HG03432 (cell line): ENCODE results near the gene RHBDL1.
"Not testable (repeated sequence)": the region's sequence is repeated elsewhere in the genome, so short reads cannot be mapped to it uniquely, and the experiment has no call there.

ENCODE experiments used
- ATAC-seq: cut with Tn5 transposase; IDR thresholded peaks from one replicate; pipeline ENCODE4 v1.9.1; 2021; ENCODE audit warnings: mild to moderate bottlenecking, moderate library complexity; ENCODE audit not compliant: unreplicated experiment

RHBDL1 gene

DNA sequence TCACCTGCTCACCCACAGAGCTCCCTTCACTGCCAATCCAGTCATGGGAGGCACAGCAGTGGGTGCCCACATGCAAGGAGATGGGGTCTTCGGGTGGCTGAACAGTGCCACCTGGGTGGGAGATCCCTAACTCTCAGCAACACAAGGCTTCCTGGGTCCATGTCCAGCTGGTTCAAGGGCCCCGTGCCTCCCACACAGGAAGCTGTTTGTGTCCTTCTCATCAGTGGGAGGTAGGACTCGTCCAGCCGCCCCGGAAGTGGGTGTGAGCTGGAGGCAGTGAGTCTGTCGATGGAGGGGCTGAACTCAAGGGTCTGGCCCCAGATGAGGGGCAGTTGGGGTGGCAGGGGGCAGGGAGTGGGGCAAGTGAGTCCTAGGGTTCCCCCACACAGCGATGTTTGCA is 28.6 kb downstream of the RHBDL1 start:
- ATAC-seq, result no peak

DNA sequence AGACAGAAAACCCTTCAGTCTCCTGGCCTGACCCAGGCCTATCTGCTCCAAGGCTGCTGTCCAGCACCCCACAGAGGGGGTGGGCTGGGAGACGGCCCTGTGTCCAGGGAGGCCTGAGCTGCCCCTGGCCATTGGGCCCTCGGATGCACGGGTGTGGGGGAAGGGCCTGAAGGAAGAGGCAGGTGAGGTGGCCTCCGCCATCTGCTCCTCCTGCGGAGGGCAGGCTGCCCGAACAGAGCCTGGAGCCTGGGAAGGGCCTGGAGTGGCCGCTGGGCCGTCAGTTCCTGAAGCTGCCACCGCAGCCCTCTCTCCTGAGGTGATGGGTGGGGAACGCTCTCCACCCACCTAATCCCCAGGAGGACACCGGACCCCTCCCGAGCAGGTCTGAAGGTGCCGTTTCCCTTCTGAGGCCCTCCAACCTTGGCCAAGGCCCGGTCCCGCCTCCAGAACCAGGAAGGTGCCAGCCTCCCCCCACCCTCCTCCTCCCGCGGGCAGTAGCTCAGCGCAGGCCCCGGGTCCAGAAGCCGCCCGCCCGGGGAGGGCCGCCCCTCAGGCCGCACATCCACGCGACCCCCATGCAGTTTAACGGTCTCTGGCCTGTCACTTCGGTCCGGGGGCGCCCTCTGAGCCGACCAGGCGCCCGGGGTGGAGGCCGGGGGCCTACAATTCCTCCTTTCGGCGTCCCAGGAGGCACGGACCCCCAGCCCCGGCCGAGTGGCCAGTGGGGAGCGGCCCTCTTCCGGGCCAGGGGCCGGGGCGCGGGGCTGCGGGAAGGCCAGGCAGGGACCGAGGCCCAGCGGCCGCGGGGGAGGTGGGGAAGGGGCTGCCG is 29.3 kb downstream of the RHBDL1 start:
- ATAC-seq, result no peak

DNA sequence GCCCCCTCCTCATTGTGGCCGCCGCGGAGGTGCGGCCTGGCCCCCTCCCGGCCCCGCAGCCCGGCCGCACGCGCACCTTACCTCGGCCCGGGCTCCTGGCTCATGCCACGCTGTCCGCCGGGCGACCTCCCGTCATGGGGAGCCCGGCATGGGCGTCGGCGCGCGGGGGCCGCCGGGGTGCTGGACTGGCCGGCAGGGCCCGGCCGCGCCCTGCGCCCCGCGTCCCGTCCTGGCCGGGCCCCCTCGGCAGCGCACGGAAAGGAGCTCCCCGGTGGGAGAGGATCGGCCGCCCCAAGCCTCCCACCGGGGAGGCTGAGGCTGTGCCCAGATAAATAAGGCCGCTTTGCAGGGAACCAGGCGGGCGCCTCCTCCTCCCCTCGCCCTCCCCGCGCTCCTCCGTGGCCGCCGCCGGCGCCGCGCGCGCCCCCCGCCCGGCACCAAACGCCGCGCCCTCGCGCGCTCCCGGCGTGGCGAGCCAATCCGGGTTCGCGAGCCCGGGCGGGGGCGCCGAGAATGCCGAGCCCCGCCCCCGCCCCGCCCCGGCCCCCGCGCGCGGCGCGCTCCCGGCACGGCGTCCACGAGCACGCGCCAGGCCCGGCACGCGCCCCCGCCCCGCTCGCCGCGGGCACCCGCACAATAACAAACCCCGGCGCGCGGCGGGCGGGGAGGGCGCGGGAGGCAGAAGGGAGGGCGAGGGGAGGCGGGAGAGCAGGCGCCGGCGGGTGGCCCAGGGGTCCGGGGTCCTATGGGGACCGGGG is 30.1 kb downstream of the RHBDL1 start, which contains the start of gene FBXL16:
Gene FBXL16, minus strand, starts transcription at position 371 of the 758 bp plus-strand sequence. CDS start 8,396 bp downstream, outside the sequence.
- ATAC-seq, result no peak

DNA sequence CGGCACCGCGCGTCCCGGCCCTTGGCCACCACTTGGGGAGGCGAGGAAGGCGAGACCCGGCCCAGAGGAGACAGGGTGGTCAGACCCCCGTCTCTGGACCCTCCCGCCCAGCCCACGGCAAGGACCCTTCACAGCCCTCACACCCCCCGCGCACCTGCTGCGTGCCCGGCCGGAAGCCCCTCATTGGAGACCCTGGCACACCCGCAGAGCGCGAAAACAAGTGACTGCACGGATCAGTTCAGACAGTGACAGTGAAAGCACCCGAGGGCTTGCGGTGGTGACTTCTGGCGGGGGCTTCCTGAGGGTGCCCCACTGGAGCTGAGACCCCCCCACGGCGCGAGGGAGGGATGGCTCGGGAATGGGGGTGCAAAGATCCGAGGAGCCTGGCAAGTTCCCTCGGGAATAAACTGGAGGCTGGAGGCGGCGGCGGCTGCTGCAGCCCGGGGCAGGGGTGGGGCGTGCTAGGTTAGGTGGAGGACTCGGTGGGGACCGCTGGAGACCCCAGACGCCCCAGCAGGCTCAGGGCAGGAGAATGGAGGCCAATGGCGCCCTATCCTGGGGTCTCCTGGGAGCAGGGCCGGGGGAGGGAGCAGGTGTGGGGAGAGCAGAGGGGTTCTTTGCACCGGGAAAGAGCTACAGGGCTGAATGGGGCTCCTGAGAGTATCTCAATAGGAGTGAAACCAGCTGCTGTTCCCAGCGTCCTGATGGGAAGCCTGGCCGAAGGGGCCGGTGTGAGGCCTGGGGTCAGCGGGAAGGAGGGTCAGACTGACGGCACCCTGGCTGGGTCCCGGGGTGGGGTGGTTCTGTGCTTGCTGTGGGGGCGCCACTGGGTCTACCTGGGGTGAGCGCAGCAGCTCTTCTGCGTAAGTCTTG is 31.0 kb downstream of the RHBDL1 start:
- no peak for ATAC-seq

DNA sequence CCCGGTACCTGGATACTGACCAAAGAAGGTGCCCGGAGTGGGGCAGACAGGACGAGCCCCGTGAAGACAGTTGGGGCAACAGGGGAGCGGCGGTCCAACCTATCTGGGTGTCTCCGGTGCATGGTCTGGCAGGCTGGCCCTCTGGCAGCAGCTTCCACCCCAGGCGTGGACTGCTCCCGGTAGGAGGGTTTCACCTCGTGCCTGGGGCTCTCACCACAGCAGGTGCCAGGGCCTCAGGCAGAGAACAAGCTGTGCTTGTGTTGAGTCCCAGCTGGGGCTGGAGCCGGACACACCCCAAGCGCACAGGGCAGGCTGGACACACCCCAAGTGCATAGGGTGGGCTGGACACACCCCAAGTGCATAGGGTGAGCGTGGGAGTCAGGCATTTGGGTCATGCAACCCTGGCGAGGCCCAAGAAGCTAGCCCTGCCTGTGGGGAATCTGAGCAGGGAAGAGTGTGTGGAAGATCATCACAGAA is 31.6 kb downstream of the RHBDL1 start:
- no peak for ATAC-seq

DNA sequence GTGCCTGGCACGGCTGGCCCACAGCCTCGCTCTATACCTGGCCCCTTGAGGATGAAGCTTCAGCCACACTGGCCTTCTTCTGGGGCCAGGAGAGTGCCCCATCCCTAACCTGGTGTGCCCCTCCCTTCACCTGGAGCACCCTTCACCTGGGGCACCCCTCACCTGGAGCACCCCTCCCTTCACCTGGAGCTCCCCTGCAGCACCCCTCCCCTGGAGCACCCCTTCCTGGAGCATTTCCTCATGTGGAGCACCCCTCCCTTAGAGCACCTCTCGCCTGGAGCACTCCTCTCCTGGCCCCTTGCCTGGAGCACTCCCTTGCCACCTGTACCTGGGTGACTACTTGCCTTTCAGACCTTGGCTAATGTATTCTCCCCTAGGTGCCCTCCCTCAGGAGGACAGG is 32.5 kb downstream of the RHBDL1 start:
- ATAC-seq, result no peak

DNA sequence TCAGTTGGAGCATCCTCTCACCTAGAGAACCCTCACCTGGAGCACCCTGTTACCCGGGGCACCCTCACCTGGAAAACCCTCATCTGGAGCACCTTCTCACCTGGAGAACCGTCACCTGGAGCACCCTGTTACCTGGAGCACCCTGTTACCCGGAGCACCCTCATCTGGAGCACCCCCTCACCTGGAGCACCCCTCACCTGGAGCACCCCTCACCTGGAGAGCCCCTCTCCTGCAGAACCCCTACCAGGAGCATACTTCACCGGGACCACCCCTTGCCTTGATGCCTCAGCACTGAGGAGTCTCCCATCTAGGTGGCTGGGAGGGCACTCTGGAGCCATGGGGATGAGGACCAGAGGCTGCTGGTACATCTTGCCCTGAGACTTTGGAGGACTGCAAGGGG is 33.5 kb downstream of the RHBDL1 start:
- no peak for ATAC-seq

DNA sequence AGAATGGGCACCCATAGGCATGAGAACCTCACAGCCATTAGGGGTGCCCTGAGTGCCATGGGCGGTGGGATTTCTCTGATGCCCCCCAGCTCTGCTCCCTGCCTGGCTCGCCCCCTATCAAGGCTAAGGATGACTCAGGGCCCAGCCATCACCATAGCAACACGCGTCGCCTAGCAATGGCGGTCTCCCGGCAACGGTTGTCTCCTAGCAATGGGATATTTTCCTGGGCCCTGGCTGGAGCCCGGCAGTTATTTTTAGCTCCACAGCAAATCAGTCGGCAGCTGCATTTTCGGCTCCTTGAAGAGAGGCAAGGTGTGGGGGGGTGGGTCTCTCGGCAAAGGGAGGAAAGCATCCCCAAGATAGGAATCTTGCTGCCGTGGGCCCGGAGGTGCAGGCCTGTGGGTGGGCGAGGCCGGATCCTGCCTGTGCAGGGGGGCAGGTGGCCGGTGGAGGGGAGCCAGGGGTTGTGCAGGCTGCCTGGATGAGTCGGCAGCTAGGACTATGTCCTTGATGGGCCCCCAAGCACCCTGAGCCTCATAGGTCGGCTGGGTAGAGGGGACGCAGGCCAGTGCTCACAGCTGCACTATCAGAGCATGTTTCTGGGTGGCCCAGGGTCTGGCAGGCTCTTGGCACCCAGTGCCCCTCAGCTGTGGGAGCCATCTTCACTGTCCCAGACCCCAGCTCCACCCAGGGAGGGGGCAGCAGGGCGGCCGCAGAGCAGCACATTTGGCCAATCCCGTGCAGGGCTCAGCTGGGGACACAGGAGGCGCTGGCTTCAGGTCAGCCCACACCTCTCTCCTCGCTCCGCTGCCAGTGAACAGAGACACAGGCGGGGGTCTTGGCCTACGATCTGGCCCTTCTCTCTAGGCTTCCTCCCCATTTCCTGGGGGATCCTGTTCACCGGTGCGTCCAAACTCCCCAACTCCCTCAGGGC is 34.4 kb downstream of the RHBDL1 start:
- ATAC-seq, result no peak

DNA sequence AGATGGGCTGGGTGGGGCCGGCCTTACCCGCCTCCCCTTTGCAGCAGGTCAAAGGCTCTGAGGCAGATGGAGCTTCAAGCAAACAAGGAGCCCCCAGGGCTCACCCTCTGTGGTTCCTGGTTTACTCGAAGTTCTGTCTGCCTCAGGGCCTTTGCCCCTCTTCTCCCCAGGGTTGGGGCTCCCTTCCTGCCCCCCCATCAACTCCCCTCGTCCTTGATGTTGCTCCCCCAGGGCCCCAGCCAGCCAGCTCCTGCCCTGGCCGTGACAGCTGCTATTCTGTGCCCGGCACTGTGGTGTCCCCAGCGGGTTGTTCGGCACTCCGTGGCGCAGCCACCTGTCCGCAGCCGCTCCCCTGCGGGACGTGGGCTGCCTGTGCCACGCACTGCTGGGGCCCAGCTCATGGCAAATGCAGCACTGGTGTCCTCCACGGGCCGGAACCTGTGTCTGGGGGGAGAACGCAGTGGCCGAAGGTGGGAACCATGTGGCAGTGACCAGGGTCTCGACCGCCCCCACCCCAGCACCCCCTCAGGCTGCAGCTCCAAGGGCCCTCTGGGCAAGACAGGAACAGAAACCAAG is 35.1 kb downstream of the RHBDL1 start:
- ATAC-seq, result no peak

DNA sequence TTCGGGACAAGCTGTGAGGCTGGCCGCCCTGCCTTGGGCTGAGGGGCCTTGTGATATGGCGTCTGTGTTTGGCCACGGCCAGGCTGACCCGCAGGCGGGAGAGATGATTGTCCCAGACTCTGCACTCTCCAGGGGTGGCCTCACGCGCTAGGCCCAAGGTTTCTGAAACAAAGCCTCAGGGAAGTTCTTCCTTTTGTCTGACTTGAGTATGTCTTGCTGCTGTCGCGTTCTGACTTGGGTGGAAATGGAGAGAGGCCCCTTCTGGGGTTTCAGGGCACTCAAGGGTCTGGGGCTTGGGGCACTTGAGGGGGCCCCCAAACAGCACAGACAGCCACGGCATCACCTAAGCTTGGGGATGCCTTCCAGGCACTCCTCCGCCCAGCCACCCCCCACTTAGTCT is 35.6 kb downstream of the RHBDL1 start:
- ATAC-seq, result no peak

DNA sequence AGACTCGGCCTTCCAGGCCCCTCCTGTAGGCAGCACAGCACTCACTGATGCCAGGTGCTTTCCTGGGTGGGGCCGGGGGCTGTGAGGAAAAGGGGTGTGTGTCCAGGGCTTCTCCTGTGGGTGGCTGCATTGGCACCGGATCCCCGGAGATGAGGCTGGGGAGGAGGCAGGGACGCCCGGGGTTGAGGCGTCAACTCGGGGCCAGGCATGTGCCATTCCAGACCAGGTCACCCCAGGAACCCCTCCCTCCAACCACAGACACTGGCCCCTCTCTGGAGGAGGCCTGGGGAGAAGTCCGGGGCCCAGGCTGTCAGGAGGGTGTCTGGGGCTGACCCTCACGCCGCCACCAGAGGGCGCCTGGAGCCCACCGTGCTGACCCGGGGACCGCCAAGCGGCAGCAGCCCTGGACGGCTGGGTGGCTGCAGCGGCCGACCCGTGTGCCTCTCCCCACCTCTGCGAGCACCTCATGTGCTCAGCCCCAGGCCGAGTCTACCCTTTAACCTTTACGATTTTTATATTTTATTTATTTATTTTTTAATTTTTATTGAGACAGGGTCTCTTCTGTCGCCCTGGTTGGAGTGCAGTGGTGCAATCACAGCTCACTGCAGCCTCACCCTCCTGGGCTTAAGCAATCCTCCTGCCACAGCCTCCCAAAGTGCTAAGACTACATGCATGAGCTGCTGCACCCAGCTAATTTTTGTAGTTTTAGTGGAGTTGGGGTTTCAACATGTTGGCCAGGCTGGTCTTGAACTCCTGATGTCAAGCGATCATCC is 36.3 kb downstream of the RHBDL1 start:
- ATAC-seq, result no peak

DNA sequence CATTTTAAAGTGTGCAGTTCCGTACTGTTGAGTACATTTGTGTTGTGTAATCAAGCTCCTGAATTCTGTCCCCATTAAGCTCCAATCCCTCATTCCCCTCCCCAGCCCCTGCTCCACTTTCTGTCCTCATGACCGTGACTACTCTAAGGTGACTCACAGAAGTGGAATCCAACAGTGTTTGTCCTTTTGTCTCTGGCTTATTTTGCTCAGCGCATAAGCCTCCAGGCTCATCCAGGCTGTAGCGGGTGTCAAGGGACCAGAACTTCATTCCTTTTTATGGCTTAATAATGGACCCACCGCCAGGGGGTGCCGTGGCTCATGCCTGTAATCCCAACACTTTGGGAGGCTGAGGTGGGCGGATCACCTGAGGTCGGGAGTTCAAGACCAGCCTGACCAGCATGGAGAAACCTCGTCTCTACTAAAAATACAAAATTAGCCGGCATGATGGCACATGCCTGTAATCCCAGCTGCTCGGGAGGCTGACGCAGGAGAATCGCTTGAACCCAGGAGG is 37.3 kb downstream of the RHBDL1 start:
- ATAC-seq, result not testable (repeated sequence)

DNA sequence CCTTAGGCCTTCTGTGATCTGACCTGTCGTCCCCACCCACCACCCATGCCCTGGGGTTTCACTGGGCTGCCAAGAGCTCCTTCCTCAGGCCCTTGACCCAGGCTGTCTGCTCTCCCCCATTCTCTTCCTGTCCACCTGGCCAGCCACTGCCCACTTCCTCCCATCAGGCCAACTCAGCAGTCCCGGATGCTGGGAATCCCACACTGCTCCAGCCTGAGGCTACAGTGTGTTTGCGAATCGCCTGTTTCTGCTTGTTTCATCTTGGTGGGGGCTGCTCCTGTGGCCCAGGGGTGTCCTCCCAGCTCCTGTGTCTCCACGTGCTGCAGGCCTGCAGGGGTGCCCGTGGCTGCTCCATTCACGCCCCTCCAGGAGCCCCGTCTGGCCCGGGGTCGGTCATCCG is 38.6 kb downstream of the RHBDL1 start:
- no peak for ATAC-seq

DNA sequence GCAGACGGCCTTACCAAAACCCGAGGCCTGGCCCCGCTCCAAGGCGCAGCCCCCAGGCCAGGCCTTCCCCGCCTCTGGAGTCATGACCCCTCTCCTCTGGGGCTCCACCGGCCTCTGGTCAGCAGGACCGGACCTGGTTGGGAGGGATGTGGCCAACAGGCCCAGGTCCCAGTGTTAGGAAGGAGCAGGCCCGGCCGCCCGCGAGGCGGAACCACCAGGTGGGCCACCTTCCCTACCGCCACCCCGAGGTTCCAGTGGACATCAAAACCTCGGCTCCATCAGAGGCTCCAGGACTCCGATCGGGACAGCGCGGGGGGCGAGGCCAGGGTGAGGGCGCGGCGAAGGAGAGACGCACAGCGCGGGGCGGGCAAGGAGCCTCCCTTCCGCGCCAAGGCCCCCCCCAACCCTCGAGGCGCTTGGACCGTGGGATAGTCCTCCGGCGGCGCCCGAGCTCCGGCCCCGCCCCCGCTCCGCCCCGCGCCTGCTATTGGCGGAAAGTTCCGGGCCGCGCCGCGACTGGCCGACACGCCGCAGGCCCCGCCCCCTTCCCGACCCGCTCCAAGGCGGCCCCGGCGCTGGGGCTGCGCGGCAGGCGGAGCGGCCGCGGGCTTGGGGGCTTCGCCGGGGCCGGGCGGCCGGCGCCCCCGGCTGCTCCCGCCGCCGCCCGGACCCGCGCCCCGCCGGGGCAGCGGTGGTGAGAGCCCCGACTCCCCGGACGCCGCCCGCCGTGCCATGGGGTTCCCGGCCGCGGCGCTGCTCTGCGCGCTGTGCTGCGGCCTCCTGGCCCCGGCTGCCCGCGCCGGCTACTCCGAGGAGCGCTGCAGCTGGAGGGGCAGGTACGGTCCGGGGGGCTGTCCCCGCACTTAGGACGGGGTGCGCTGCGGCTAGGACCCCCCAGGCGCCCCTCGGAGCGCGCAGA is 39.3 kb downstream of the RHBDL1 start, which contains the start of gene METRN:
Gene METRN, plus strand, starts transcription at position 561 of the 919 bp plus-strand sequence. Its CDS starts 172 bp downstream, at position 733.
- ATAC-seq, result peak; percentile 73

DNA sequence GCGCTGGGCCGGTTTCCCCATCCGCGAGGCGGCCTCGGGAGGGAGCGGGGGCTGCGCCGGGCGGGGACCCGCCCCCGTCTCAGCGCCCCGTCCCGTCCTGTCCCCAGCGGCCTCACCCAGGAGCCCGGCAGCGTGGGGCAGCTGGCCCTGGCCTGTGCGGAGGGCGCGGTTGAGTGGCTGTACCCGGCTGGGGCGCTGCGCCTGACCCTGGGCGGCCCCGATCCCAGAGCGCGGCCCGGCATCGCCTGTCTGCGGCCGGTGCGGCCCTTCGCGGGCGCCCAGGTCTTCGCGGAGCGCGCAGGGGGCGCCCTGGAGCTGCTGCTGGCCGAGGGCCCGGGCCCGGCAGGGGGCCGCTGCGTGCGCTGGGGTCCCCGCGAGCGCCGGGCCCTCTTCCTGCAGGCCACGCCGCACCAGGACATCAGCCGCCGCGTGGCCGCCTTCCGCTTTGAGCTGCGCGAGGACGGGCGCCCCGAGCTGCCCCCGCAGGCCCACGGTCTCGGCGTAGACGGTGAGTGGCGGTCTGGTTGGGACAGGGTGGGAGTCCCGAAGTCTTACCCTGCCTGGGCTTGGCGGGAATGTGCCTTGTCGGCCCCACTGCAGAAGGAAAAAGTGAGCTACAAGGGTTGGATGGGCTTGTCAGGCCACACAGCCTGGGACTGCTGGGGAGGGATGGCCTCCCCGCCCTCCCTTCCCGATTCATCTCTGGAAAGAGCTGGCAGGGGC is 40.2 kb downstream of the RHBDL1 start:
- peak; percentile 12 for ATAC-seq

DNA sequence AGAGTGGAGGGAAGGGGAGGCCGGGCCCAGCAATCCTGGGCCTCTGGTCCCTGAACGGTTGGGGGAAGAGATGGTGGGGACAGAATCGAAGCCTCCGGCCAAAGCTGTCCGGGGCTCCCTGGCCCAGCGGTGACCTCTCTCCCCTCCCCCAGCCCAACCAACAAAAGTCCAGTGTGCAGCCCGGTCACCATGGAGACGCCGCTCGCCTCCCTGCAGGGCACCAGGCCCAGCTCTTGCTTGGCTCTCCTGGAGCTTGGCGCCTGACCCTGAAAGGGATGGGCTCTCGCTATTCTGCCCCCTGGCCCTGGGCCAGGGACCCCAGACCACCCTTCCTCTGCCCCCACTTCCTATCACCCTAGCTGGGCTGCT is 40.7 kb downstream of the RHBDL1 start:
- no peak for ATAC-seq
